OCI-LY3 (cell line): Measurements from ENCODE around the gene RFX3.

Source experiments
- CTCF ChIP-seq: fragments of 200-600, 300-600 bp; sonication (generic); IDR thresholded peaks from 2 replicates; pipeline ENCODE4 v1.5.1; 2014; ENCODE audit warnings: antibody characterized with exemption, low read length, low read depth
- EZH2phosphoT487 ChIP-seq: fragments of 200-600 bp; shearing (Covaris generic); IDR thresholded peaks from 2 replicates; pipeline ENCODE4 v1.6.1; 2018; ENCODE audit warnings: antibody characterized with exemption, mixed run types, low read depth

- no peak for TF ChIP-seq CTCF
- TF ChIP-seq EZH2phosphoT487 = no peak
Measured at GRCh38 chr9:3370715-3371114, 155.1 kb downstream of the RFX3 start.
